ENCODE measurements around the gene NCKIPSD. TPM values are rescaled to one million over a fixed set of nuclear protein-coding genes. Genes with fewer than 3 reads are reported as not detected.

NCKIPSD gene
- total RNA-seq, 1 experiment from 2014 or later = 46.0 TPM

DNA sequence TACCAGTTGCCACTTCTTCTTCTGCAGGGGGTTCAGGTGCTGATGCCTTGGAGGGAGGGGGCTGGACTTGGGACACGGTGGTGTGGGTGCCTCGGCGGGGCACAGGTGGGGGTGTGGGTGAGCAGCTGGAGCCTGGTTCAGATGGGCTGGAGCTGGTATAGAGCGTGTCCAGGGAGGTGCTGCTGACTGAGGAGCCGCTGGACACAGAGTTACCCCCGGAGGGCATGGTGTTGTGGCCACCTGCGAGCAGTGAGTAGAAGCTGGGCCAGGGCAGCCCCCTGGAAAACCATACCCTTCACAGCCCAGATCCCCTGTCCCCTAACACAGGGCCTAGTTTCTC, 4.2 kb downstream of the NCKIPSD start:
- H3K27ac Mint-ChIP-seq = no peak overlapping the region; a peak in 1 of 7 replicates
- no peak overlapping the region for H2AK5ac ChIP-seq (ENCODE audit: insufficient read length, low read length)
- H3K9me3 Mint-ChIP-seq = no peaks in the 10 kb centered on the region
- H3K27me3 ChIP-seq (ENCODE audit: insufficient read depth, low read length) = no peaks in the 10 kb centered on the region
- no peak overlapping the region for H3K4ac ChIP-seq (ENCODE audit: low read depth, low read length)
- H3K23me2 ChIP-seq (ENCODE audit: insufficient read length, low read depth, low read length, poor library complexity, severe bottlenecking) = peaks cover 8% of the 10 kb centered on the region
- peaks cover 5% of the 10 kb centered on the region; the same call in 1 of the 2 replicates for H3K79me2 ChIP-seq (ENCODE audit: insufficient read depth, low read length)
- no peaks in the 10 kb centered on the region for H3K9me3 ChIP-seq (ENCODE audit: control insufficient read depth, low read depth, low read length)
- no peak overlapping the region for H2BK15ac ChIP-seq (ENCODE audit: low read depth, low read length)
- peaks cover 15 to 16% of the 10 kb centered on the region in 2 experiments for H3K4me1 Mint-ChIP-seq
- no peak overlapping the region for H3K18ac ChIP-seq (ENCODE audit: insufficient read length, low read depth, low read length)
- no peak overlapping the region for H3K4me2 ChIP-seq (ENCODE audit: insufficient read depth, insufficient read length, low read length)
- no peak overlapping the region for H4K8ac ChIP-seq (replicated peaks; ENCODE audit: insufficient read length, low read depth, low read length)
- no CpG with 5 or more reads among the region's 7 CpGs for WGBS (ENCODE audit: extremely low coverage, insufficient read length, low lambda C conversion rate)
- no peak overlapping the region for H3K14ac ChIP-seq (ENCODE audit: insufficient read depth, low read length)
- H4K20me1 ChIP-seq (ENCODE audit: control insufficient read depth, insufficient read depth, insufficient read length) = no peaks in the 10 kb centered on the region
- H3K4me3 Mint-ChIP-seq = no peak overlapping the region
- peaks cover 33 to 62% (median 57%) of the 10 kb centered on the region in 3 experiments for H3K36me3 Mint-ChIP-seq (ENCODE audit: insufficient read depth in 1 of 3, low read depth in 3 of 3)
- no peak overlapping the region for H4K5ac ChIP-seq (ENCODE audit: insufficient read length, low read depth, low read length)
- H2AFZ ChIP-seq (ENCODE audit: low read length) = no peak overlapping the region
- no peak overlapping the region for H2BK12ac ChIP-seq (ENCODE audit: insufficient read length, low read depth, low read length)
- DNase-seq = no peak
- no peak overlapping the region for H2BK20ac ChIP-seq (ENCODE audit: low read depth, low read length, poor library complexity, severe bottlenecking)
- no peak overlapping the region for H3K27ac ChIP-seq (ENCODE audit: insufficient read length, low read depth, low read length)
- TF ChIP-seq, protein P1, sequence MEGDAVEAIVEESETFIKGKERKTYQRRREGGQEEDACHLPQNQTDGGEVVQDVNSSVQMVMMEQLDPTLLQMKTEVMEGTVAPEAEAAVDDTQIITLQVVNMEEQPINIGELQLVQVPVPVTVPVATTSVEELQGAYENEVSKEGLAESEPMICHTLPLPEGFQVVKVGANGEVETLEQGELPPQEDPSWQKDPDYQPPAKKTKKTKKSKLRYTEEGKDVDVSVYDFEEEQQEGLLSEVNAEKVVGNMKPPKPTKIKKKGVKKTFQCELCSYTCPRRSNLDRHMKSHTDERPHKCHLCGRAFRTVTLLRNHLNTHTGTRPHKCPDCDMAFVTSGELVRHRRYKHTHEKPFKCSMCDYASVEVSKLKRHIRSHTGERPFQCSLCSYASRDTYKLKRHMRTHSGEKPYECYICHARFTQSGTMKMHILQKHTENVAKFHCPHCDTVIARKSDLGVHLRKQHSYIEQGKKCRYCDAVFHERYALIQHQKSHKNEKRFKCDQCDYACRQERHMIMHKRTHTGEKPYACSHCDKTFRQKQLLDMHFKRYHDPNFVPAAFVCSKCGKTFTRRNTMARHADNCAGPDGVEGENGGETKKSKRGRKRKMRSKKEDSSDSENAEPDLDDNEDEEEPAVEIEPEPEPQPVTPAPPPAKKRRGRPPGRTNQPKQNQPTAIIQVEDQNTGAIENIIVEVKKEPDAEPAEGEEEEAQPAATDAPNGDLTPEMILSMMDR (conservative IDR thresholded peaks at IDR 0.05) = no peak
- peaks cover 4% of the 10 kb centered on the region; the same call in 1 of the 2 replicates for H3K4me1 ChIP-seq (ENCODE audit: insufficient read depth, low read length)
- no peak overlapping the region for H3K9ac ChIP-seq (ENCODE audit: extremely low read depth, insufficient read length, low read length)
- no peak overlapping the region for H3K23ac ChIP-seq (ENCODE audit: insufficient read length, low read depth, low read length)
- H4K91ac ChIP-seq (ENCODE audit: insufficient read length, low read depth, low read length) = no peak overlapping the region
- no peak overlapping the region for H2BK5ac ChIP-seq (ENCODE audit: insufficient read length, low read length)
- no peak overlapping the region for H3T11ph ChIP-seq (ENCODE audit: low read length)
- H3K27me3 Mint-ChIP-seq (ENCODE audit: low read depth) = no peaks in the 10 kb centered on the region; the same call in 1 of the 2 replicates
- no peak overlapping the region for H3K56ac ChIP-seq (ENCODE audit: insufficient read length, low read depth, low read length)
- H3K79me1 ChIP-seq (ENCODE audit: insufficient read depth, low read depth, low read length, poor library complexity, severe bottlenecking) = peaks cover 3% of the 10 kb centered on the region
- H2BK120ac ChIP-seq (ENCODE audit: low read depth, low read length, poor library complexity, severe bottlenecking) = no peak overlapping the region

Measured in H9 (cell line).